ENCODE measurements around the gene KCP. TPM values are rescaled to one million over a fixed set of nuclear protein-coding genes. Genes with fewer than 3 reads are reported as not detected.
A peak's percentile ranks its signal among the peaks of the same experiment; 100 is the strongest.

KCP gene
- total and polyA plus RNA-seq, 2 experiments from 2014 or later = 0.76 to 1.1 TPM

GRCh38 chr7:128931190-128931798 lies 20.8 kb upstream of the KCP start:
- peaks cover 3% of the 10 kb centered on the region; the same call in 2 of the 3 replicates for H3K4me1 Mint-ChIP-seq
- DNase-seq (ENCODE audit: low spot score) = no peak

More at GRCh38 chr7:128931190-128931798, 20.8 kb upstream of the KCP start:
- no peaks in the 10 kb centered on the region for H3F3A ChIP-seq (replicated peaks; ENCODE audit: low read depth)
- peaks cover 18% of the 10 kb centered on the region for H3K27me3 Mint-ChIP-seq (ENCODE audit: insufficient read depth, low read depth, poor library complexity)
- H3K27me3 ChIP-seq (ENCODE audit: insufficient read depth) = peaks cover 14% of the 10 kb centered on the region
- no peak overlapping the region for H3K27ac ChIP-seq (ENCODE audit: low read depth)
- TF ChIP-seq NANOG (IDR thresholded peaks at IDR 0.05; ENCODE audit: borderline replicate concordance) (no peak), ZNF331 (CRISPR knock-in tag; IDR thresholded peaks at IDR 0.05; ENCODE audit: low read depth) (no peak), CREB1 (CRISPR knock-in tag; IDR thresholded peaks at IDR 0.05; ENCODE audit: low read depth) (no peak), ETS1 (IDR thresholded peaks at IDR 0.05) (no peak), REST (IDR thresholded peaks at IDR 0.05; ENCODE audit: unreplicated experiment) (no peak), CTCF (conservative IDR thresholded peaks at IDR 0.05; ENCODE audit: low read depth in 2 of 2) (no peak), ZNF462 (CRISPR knock-in tag; IDR thresholded peaks at IDR 0.05) (no peak), EZH2 (IDR thresholded peaks at IDR 0.05; ENCODE audit: low read depth, unreplicated experiment) (no peak), EZH2phosphoT487 (IDR thresholded peaks at IDR 0.05; ENCODE audit: unreplicated experiment) (no peak), POLR2AphosphoS5 (IDR thresholded peaks at IDR 0.05; ENCODE audit: low read depth) (no peak), ZNF114 (CRISPR knock-in tag; IDR thresholded peaks at IDR 0.05) (no peak), JUNB (IDR thresholded peaks at IDR 0.05; ENCODE audit: unreplicated experiment) (no peak)
- H3K4me3 Mint-ChIP-seq = no peak overlapping the region
- H4K20me1 ChIP-seq (replicated peaks; ENCODE audit: insufficient read depth) = no peaks in the 10 kb centered on the region
- H3K79me2 ChIP-seq (replicated peaks; ENCODE audit: insufficient read depth) = no peaks in the 10 kb centered on the region
- H3K4me3 ChIP-seq = no peak overlapping the region
- H3K9me2 ChIP-seq (ENCODE audit: insufficient read depth) = no peaks in the 10 kb centered on the region
- no peaks in the 10 kb centered on the region for H3K4me1 ChIP-seq (ENCODE audit: insufficient read depth)
- no peaks in the 10 kb centered on the region; the same call in 2 of the 3 replicates for H3K9me3 Mint-ChIP-seq
- peak overlapping the region; percentile 32 for H2AFZ ChIP-seq
- no peaks in the 10 kb centered on the region; the same call in 2 of the 3 replicates for H3K36me3 Mint-ChIP-seq (ENCODE audit: low read depth)
- H3K27ac Mint-ChIP-seq = no peak overlapping the region
- H3K4me2 ChIP-seq = no peak overlapping the region
- peak; percentile 23; the same call in 2 of the 3 replicates for ATAC-seq
- no peaks in the 10 kb centered on the region for H3K36me3 ChIP-seq (ENCODE audit: insufficient read depth)
